AG04449 (cell line): ENCODE data around the gene SMARCE1.

Experiments used
- CTCF ChIA-PET: fragments of 350-600 bp; formaldehyde crosslinking; extraction: SDS; loops from one replicate; lab custom pipeline; 2021; ENCODE audit warnings: antibody characterized with exemption; lab: Yijun Ruan, JAX
- POLR2A ChIA-PET: fragments of 400-600, 350-600 bp; formaldehyde crosslinking; extraction: SDS; loops from one replicate; lab custom pipeline; 2020; ENCODE audit warnings: antibody characterized with exemption, inconsistent platforms; lab: Yijun Ruan, JAX
- DNase-seq: peaks from one replicate; pipeline ENCODE4 v3.0.0-alpha.2; 2010; ENCODE audit warnings: low read depth, low spot score
- H3K4me3 ChIP-seq: 2 replicates; pipeline ENCODE4 v1.5.1; 2011; ENCODE audit warnings: low read depth, mild to moderate bottlenecking, control low read depth, low read length
- TF ChIP-seq, protein P1 (sequence below): IDR thresholded peaks from one replicate; pipeline ENCODE4 v1.5.1; 2011; ENCODE audit warnings: mild to moderate bottlenecking, moderate library complexity, low read length, control low read depth, inconsistent platforms; ENCODE audit not compliant: insufficient read depth; ENCODE audit errors: missing control alignments

SMARCE1 gene

DNA sequence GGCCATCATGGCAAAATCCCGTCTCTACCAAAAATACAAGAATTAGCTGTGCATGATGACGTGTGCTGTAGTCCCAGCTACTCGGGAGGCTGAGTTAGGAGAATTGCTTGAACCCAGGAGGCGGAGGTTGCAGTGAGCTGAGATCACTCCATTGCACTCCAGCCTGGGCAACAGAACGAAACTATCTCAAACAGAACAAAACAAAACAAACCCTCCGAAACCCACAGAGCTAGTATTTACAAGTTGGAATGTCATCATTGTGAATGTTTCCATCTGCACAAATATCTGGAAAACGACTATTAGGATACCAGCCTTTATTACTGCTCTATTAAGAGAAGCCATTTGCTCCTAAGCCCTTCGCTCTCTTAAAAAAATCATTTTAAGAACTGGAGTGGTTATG lies 26.0 kb downstream of the SMARCE1 start:
- H3K4me3 ChIP-seq, result no peak overlapping the region
- DNase-seq, result no peak
- CTCF ChIA-PET, result interaction anchor here (1.7 to 10.6 kb wide), 4 partner anchors 13 to 1041 kb away, joined by 8 to 159 read pairs (median 12); no protein-coding TSS in a partner anchor
- POLR2A ChIA-PET, result interaction anchor here (1.1 kb wide), 1 partner anchor 26 kb away, joined by 3 read pairs; the partner anchor contains the start of gene SMARCE1
- TF ChIP-seq, protein P1, sequence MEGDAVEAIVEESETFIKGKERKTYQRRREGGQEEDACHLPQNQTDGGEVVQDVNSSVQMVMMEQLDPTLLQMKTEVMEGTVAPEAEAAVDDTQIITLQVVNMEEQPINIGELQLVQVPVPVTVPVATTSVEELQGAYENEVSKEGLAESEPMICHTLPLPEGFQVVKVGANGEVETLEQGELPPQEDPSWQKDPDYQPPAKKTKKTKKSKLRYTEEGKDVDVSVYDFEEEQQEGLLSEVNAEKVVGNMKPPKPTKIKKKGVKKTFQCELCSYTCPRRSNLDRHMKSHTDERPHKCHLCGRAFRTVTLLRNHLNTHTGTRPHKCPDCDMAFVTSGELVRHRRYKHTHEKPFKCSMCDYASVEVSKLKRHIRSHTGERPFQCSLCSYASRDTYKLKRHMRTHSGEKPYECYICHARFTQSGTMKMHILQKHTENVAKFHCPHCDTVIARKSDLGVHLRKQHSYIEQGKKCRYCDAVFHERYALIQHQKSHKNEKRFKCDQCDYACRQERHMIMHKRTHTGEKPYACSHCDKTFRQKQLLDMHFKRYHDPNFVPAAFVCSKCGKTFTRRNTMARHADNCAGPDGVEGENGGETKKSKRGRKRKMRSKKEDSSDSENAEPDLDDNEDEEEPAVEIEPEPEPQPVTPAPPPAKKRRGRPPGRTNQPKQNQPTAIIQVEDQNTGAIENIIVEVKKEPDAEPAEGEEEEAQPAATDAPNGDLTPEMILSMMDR, result no peak

DNA sequence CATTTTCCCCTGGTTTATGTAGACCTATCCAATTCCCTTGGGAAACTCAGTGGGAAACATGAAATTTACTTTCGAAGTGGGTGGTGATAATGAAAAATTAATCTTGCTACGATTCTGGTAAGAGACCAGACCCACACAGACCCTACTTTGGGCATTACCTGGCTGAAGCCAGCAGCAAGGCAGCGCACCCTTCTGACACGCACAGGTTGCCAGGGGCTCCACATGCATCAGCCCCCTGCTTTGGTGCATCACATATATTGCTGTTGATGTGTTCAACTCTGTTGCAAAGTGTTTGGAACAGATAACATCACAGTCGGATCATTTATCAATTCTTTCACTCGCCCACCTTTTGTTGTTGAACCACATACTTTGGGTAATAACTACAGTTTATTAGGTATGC lies 26.6 kb downstream of the SMARCE1 start:
- no peak overlapping the region for H3K4me3 ChIP-seq
- TF ChIP-seq, protein P1, result no peak
- POLR2A ChIA-PET, result no interaction called here
- CTCF ChIA-PET, result interaction anchor here (1.5 to 10.6 kb wide), 10 partner anchors 10 to 1042 kb away, joined by 4 to 159 read pairs (median 10); no protein-coding TSS in a partner anchor
- DNase-seq, result no peak

DNA sequence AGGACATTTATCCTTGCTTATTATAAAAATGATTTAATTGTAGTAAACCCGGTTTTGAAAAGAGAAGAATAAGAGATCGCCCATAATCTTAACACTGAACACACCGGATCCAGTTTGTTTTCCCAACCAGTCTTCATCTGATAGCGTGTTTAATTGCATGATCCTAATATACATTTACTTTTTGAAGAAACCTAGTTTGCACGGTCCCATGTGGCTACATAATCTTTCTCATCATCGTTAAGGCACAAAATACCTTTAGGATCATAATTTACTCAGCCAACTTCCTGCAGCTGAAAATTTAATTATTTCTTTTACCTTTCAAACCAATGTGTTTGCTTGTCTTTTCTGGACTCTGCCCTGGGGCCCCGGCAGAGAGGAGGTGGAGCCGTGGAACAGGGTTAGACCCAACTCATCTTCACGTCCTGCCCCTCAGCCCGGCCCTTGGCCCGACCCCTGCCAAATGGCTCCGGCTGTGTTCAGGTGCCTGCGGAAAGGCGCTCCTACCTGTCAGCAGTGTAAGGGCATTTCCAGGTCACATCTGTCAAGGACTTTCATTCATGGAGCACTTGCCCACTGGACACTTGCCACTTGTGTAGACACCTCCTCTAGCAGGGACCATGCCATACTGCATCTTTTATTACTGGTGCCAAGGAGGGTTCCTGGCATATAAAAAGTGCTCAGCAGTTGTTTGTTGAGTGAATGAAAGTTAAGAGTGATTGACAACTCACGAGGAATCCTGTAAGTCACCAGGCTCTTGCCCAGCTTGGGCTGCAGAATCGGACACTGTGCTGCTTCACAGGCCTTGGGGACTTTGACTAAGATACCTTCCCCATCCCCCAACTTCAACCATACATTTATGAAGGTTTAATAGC lies 28.6 kb downstream of the SMARCE1 start:
- TF ChIP-seq, protein P1, result no peak
- ChIA-PET CTCF (interaction anchor here (0.7 to 10.6 kb wide), 35 partner anchors 8 to 1059 kb away, joined by 3 to 159 read pairs (median 5); no protein-coding TSS in a partner anchor), POLR2A (no interaction called here)
- no peak overlapping the region for H3K4me3 ChIP-seq
- DNase-seq, result no peak

DNA sequence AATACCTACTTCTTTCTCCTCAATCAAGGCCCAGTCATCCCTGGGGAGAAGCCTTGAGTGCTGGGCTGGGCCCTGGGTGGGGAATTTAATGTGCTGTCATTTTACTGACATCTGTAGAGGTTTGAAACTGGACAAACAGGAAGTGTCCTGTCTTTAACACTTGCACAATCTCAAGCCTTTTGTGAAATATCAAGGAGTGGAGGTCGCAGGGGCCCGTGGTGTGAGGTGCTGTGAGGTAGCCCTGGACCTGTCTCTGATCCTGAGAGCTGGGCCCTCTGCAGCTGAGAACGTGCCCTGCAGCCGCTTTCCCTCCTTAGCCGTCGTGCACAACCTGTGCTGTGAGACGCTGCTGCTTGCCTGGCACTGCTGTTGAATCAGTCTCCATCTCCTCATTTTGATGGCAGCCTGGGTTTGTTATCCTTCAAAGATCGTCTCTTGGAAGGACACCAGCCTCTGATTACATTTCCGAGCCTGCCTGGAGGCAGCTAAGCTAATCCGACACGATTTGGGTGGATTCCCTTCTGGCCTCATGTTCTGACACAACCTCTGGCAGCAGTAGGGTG lies 29.9 kb downstream of the SMARCE1 start:
- no peak overlapping the region for H3K4me3 ChIP-seq
- POLR2A ChIA-PET, result no interaction called here
- no peak for DNase-seq
- CTCF ChIA-PET, result interaction anchor here (0.9 to 10.6 kb wide), 10 partner anchors 7 to 1049 kb away, joined by 3 to 159 read pairs (median 22); no protein-coding TSS in a partner anchor
- TF ChIP-seq, protein P1, result no peak

DNA sequence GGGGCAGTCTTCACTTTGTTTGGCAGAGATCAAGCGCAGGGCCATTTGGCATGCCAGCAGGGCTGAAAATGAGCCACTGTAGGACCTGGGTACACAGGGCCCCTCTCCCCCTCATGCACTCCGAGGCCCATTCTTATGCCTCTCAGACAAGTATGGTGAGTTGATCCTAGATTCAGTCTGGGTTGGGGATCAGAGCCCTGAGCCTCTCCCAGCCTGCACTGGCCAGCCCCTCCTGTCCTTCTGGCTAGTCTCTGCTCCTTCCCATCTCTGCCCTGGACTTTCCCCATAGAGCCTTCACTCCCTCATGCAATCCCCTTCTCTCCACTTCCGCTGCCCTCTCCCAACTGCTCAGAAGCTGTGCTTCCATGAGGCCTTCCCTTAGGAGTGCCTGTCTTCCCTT lies 31.0 kb downstream of the SMARCE1 start:
- TF ChIP-seq, protein P1, result no peak
- no peak for DNase-seq
- ChIA-PET CTCF (interaction anchor here (0.7 to 10.6 kb wide), 12 partner anchors 8 to 1074 kb away, joined by 3 to 159 read pairs (median 12); no protein-coding TSS in a partner anchor), POLR2A (no interaction called here)
- no peak overlapping the region for H3K4me3 ChIP-seq
